Activated T-cell treated with anti-CD3 and anti-CD28 coated beads, Interleukin-2, amount 50 U/mL, for 72 hours (primary cell): ENCODE data around the gene ANKRD13A. TPM values are rescaled to one million over a fixed set of nuclear protein-coding genes. Genes with fewer than 3 reads are reported as not detected.

ENCODE experiments used
- ATAC-seq, 2 donors: fragments of 150-1000 bp; cut with Tn5 transposase; replicated peaks in 1 of 2; 2 replicates each; pipeline ENCODE4 v1.10.0; 2021; ENCODE audit warnings: moderate library complexity in 2 of 2, mild to moderate bottlenecking in 1 of 2
- DNase-seq, 2 donors: peaks; one replicate each; pipeline ENCODE4 v3.0.0; 2021 to 2022; ENCODE audit warnings: mixed read lengths in 1 of 2
- H3K27ac Mint-ChIP-seq: one replicate; pipeline ENCODE4 v1.8.0; 2022; ENCODE audit warnings: mild to moderate bottlenecking, moderate library complexity, mixed read lengths
- H3K27me3 Mint-ChIP-seq: one replicate; pipeline ENCODE4 v1.8.0; 2022; ENCODE audit warnings: low read depth, mixed read lengths
- H3K36me3 Mint-ChIP-seq, 2 donors: one replicate each; pipeline ENCODE4 v1.8.0; 2022; ENCODE audit warnings: mixed read lengths in 2 of 2, mild to moderate bottlenecking in 1 of 2; ENCODE audit not compliant: insufficient read depth in 2 of 2
- H3K4me1 Mint-ChIP-seq: one replicate; pipeline ENCODE4 v1.8.0; 2022; ENCODE audit warnings: low read depth, mixed read lengths
- H3K4me3 Mint-ChIP-seq, 2 donors: one replicate each; pipeline ENCODE4 v1.8.0; 2022; ENCODE audit warnings: mild to moderate bottlenecking in 2 of 2, mixed read lengths in 2 of 2, moderate library complexity in 2 of 2
- H3K9me3 Mint-ChIP-seq, 2 donors: one replicate each; pipeline ENCODE4 v1.8.0; 2022; ENCODE audit warnings: mixed read lengths in 2 of 2
- total RNA-seq, 2 donors: library from RNA; stranded (reverse); gene quantifications; one replicate each; pipeline ENCODE4 v1.2.3, GENCODE V29; 2022

The ANKRD13A gene
- 10 to 100 TPM; 67.8 to 72.8 TPM for total RNA-seq

DNA sequence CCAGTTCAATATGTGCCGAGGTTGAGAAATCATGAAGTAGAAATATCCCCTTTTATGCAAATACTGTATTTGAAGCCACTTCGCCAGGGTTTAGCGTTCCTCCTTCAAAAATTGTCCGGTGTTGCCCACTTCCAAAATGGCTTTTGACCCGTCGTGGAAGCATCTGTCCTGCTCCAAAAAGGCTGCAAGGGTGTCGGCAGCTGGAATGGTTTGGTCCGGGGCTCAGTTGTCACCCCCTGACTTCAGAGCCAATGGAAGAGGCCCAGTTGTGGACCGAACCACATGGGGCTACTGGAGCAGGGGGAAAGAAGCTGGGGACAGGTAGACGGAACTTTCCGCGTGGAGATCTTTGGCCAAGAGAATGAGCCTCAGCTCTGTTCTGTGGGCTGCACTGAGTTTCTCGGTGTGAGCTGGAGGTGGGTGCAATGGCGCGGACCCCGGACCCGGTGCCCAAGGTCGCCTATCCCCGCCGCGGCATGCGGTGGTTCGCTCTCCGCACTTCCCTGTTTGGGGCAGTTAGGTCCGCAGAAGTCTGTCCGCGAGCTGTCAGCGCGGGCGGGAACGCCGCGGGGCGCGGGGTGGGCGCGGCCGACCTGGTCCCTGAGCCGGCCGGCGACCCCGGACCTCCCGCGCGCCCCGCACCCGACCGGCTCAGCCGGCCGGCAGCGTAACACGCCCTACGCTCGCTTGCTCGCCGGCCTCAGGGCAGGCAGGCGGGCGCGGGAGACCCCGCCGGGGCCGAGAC lies at the start of gene ANKRD13A:
Gene ANKRD13A, plus strand, starts transcription at position 527 of the 745 bp plus-strand sequence. CDS start 259 bp downstream, outside the sequence.
- ATAC-seq = peak; percentile 69 to 72
- Mint-ChIP-seq H3K4me1 (peaks cover 67% of the 10 kb centered on the region), H3K27me3 (no peaks in the 10 kb centered on the region), H3K4me3 (peak within 1 kb of the TSS; percentile 99 to 100), H3K36me3 (peaks cover 4 to 8% of the 10 kb centered on the region in 2 donors), H3K27ac (peak within 1 kb of the TSS; percentile 99), H3K9me3 (no peaks in the 10 kb centered on the region)
- DNase-seq = peak; percentile 87 to 90

DNA sequence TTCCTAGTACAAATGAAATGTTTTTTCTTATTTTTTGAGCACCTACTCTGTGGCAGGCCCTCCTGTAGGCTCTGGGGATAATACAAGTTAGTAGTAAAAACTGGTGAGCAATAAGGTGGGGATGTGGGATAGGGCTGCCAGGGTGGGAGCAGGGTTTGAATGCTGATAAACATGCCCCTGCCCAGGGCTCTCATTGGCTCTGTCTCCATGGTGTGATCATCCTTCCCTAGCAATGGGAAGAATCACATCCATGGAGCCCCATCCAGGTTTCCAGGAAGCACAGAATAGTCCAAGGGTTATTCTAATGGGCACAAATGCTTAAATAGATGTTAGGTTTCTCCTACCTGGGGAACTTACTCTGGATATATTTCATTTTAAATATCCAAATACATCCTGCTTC lies 48.6 kb upstream of the ANKRD13A start:
- no peaks in the 10 kb centered on the region for H3K9me3 Mint-ChIP-seq
- peak overlapping the region; percentile 45 for H3K27ac Mint-ChIP-seq
- no peak overlapping the region for H3K4me3 Mint-ChIP-seq
- DNase-seq (no peak), ATAC-seq (no peak)
- no peaks in the 10 kb centered on the region for H3K27me3 Mint-ChIP-seq
- peaks cover 37% of the 10 kb centered on the region for H3K4me1 Mint-ChIP-seq
- H3K36me3 Mint-ChIP-seq = peaks cover 11 to 37% of the 10 kb centered on the region in 2 donors

DNA sequence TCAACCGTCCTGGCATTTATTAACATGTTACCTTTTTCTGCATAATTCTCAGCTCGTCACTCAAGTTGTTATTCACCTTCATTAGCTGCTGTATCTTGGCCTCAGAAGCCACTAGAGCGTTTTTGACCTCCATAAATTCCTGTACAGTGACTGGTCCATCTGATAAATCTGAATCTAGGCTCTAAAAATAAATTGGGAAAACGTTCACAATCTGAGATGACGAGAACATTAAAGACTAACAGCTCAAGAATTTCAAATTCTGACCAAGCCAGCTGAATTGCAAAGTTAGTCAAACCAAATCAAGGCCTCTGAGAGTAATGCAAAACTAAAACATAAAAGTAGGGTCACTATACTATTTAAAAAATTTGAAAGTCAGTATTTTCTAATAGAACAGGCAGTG lies 48.1 kb upstream of the ANKRD13A start:
- Mint-ChIP-seq H3K4me3 (no peak overlapping the region), H3K36me3 (peaks cover 11 to 37% of the 10 kb centered on the region in 2 donors), H3K9me3 (no peaks in the 10 kb centered on the region), H3K4me1 (peaks cover 37% of the 10 kb centered on the region), H3K27me3 (no peaks in the 10 kb centered on the region), H3K27ac (peak overlapping the region; percentile 1)
- DNase-seq (no peak), ATAC-seq (no peak)

DNA sequence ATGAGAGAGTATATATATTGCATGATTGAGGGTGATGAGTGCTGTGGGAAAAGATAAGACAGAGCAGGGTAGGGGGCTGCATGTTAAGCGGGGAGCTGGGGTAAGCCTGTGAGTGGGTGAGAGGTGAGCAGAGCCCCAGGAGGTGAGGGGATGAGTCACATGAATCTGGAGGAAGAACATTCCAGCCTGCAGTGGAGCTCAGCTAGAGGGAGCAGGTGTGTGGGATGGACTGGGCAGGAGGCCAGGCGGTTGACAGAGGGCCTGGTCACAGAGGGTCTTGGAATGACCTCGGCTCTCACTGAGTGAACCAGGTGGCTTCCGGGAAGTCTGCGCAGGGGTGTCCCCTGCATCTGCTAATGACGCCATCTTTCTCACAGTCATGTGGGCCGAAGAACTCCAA lies 47.5 kb upstream of the ANKRD13A start:
- DNase-seq (no peak), ATAC-seq (no peak)
- Mint-ChIP-seq H3K36me3 (peaks cover 11 to 34% of the 10 kb centered on the region in 2 donors), H3K27me3 (no peaks in the 10 kb centered on the region), H3K4me3 (no peak overlapping the region), H3K27ac (peak overlapping the region; percentile 61), H3K9me3 (no peaks in the 10 kb centered on the region), H3K4me1 (peaks cover 33% of the 10 kb centered on the region)

DNA sequence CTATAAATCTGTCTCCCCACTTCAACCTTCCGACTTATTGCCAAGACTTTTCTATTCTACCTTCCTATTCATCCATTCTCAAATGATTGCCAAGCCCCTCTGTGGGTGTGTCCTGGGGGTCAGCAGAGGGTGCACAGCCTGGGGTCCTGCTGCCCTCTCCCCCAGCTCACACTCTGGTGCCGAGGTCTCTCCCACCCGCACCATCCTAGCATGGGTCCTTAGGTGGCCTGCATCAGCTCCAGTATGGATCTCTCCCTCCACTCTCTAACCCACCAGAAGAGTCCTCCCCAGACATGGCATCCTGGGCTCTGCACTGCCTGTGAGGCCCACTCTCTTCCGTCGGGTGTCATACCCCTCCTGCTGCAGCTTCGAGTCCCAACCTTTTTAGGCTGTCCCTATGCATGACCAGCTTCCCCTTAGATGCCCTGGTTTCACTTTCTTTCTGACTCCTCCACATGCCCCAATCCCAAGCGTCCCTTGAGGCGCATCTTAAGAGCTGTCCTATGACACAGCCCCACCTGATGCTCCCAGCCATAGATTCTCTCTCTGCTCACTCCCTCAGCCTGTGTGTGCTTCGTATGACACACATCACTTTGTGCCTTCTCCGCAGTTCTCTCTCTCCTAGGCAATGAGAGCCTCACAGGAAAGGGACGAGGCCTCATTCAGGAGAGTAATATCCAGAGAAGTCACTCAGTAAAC lies 46.9 kb upstream of the ANKRD13A start:
- no peaks in the 10 kb centered on the region for H3K27me3 Mint-ChIP-seq
- no peak for DNase-seq
- peak overlapping the region; percentile 2 for H3K27ac Mint-ChIP-seq
- peak; percentile 37 to 53 for ATAC-seq
- no peak overlapping the region for H3K4me3 Mint-ChIP-seq
- H3K9me3 Mint-ChIP-seq = no peaks in the 10 kb centered on the region
- H3K4me1 Mint-ChIP-seq = peaks cover 28% of the 10 kb centered on the region
- H3K36me3 Mint-ChIP-seq = peaks cover 11 to 30% of the 10 kb centered on the region in 2 donors

DNA sequence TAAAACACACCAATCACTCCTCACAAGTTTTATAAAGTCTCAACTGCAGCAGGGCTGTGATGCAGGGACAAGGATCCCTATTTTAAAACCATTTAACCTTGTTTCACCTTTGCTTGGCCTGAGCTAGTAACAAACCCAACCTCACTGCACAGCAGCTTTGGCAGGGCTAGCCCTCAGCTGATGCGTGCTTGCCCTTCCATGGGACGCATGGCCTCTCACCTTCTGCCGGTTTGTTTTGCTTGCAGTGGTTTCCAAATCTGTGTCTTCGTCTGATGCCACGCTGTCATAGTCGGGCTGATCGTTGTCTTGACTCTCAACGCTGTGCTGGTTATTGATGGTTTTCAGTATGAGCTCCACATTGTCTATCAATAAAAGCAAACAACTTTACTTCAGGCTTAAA lies 46.4 kb upstream of the ANKRD13A start:
- H3K36me3 Mint-ChIP-seq = peaks cover 11 to 32% of the 10 kb centered on the region in 2 donors
- DNase-seq (no peak), ATAC-seq (no peak)
- H3K27ac Mint-ChIP-seq = peak overlapping the region; percentile 2
- H3K4me3 Mint-ChIP-seq = no peak overlapping the region
- peaks cover 22% of the 10 kb centered on the region for H3K4me1 Mint-ChIP-seq
- no peaks in the 10 kb centered on the region for H3K27me3 Mint-ChIP-seq
- H3K9me3 Mint-ChIP-seq = no peaks in the 10 kb centered on the region

DNA sequence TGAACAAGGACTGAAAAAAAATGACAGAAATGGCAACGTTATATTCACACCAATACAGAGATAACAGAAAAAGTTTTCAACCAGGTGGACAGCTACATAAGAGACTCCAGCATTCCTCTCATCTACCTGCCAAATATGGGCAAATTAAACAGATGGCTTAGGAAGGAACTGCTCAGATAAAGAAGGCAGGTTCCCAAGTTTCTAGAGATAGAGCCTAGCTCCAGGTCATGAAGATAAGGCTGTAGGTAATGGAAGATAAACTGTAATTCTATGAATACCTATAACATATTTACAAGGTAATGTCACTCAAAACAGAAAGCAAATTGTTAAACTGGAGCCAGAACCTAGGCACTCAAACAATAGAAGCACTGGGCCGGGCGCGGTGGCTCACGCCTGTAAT lies 45.6 kb upstream of the ANKRD13A start:
- Mint-ChIP-seq H3K9me3 (no peaks in the 10 kb centered on the region), H3K36me3 (peaks cover 7 to 31% of the 10 kb centered on the region in 2 donors), H3K27me3 (no peaks in the 10 kb centered on the region), H3K4me1 (peaks cover 14% of the 10 kb centered on the region), H3K4me3 (no peak overlapping the region), H3K27ac (peak overlapping the region; percentile 33)
- DNase-seq (no peak), ATAC-seq (no peak)

DNA sequence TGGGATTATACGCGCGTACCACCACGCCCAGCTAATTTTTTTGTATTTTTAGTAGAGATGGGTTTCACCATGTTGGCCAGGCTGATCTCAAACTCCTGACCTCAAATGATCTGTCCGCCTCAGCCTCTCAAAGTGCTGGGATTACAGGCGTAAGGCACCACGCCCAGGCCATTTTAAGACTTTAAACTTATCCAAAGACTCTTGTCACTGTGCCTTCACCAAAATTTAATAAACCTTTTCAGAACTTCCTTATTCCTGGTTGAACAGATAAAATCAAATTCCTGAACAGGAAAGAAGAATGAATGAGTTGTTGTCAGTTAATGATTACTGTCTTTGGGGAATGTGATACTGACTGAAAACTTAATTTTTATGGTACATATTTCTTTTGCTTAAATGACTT lies 40.9 kb upstream of the ANKRD13A start:
- H3K4me3 Mint-ChIP-seq = no peak overlapping the region
- ATAC-seq (no peak), DNase-seq (no peak)
- H3K9me3 Mint-ChIP-seq = no peaks in the 10 kb centered on the region
- peaks cover 4 to 18% of the 10 kb centered on the region in 2 donors for H3K36me3 Mint-ChIP-seq
- no peaks in the 10 kb centered on the region for H3K27me3 Mint-ChIP-seq
- H3K27ac Mint-ChIP-seq = no peak overlapping the region
- H3K4me1 Mint-ChIP-seq = peaks cover 12% of the 10 kb centered on the region

DNA sequence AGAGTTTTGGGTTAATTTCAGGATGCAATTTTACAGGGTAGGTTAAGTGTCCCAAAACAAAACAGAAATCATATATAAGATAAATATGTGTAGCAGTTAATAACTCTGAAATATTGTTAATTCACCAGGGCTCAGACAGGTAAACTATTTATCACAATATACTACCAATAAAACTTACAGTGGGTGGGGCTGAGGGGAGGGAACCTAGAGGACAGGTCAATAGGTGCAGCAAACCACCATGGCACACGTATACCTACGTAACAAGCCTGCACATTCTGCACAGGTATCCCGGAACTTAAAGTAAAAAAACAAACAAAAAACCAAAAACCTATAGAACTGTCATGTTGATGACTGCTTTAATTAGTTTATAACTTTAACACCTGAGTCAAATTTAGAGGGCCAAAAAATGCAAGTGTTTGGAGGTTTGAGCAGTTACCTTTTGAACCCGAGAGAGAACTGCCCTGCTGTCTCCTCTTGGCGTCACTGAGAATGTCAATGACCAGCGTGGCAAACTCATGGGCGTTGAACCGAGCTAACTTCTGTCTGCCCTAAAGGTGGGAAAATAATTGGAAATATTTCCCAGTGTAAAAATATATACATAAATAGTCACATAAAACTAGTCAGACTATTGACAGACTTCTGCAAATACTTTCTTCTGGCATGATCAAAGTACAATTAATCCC lies 39.7 kb upstream of the ANKRD13A start:
- DNase-seq = no peak
- no peak overlapping the region for H3K27ac Mint-ChIP-seq
- H3K4me1 Mint-ChIP-seq = peaks cover 14% of the 10 kb centered on the region
- H3K9me3 Mint-ChIP-seq = no peaks in the 10 kb centered on the region
- ATAC-seq = no peak
- H3K4me3 Mint-ChIP-seq = no peak overlapping the region
- H3K36me3 Mint-ChIP-seq = peaks cover 5 to 23% of the 10 kb centered on the region in 2 donors
- no peaks in the 10 kb centered on the region for H3K27me3 Mint-ChIP-seq

DNA sequence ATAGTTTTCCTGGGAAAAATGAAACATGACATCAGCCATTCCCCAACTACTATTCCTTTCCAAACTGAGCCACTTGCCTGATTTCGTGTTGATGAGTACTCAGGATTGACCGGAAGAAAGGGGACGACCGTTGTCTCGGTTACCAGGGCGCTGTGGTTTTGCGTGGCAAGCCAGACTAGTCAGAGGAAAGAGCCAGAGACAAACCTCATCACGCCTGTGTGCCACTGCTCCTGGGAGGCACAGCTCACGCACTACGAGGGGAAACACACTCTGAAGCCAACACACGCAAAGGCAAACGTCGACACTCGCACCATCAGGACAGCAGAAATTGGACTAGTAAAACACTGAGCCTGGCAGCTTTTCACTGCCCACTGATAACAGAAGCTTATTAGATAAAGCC lies 38.0 kb upstream of the ANKRD13A start:
- ATAC-seq = no peak
- no peaks in the 10 kb centered on the region for H3K27me3 Mint-ChIP-seq

DNA sequence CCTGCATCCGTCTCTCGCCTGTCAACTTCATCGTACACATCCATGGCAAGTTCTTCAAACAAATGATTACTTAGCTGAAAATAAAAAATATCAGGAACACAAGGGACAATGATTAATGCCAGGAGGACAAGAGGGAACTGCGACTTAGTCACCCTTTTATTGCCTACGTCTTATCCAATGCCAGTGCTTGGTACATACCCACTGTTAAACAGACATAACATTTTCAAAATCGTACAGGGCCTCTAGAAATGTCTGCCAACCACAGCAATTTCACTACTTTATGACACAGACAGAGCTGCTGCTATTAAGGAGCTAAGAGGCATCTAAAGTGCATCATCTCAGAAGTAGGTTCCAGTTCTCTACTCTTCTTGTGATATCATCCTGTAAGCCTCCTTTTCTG lies 37.6 kb upstream of the ANKRD13A start:
- peaks cover 14% of the 10 kb centered on the region for H3K4me1 Mint-ChIP-seq
- ATAC-seq = peak in 1 of 2 donors; percentile 62

More for the DNA sequence above, 38.0 kb upstream of the ANKRD13A start:
- Mint-ChIP-seq H3K4me3 (no peak overlapping the region), H3K27ac (peak overlapping the region; percentile 39), H3K4me1 (peaks cover 14% of the 10 kb centered on the region), H3K36me3 (peaks cover 7 to 23% of the 10 kb centered on the region in 2 donors), H3K9me3 (no peaks in the 10 kb centered on the region)
- no peak for DNase-seq

DNA sequence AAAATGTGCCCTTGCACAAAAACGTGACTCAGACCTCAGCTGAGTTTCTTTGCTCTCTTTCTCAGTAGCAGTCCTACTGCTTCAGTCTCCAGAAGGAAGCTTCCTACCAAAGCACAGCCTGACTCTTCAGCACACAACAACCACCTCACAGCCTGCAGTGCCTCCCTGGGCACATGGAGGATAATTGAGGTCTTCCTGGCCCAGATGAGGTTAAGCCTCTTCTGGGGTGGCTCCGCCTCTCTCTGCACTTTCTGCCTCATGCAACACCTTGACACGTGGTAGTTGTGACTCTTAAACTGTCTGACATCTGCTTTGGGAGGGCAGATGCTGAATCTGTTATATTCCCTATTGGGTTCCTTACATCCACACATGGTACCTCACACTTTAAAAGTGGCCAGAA lies 36.8 kb upstream of the ANKRD13A start:
- H3K36me3 Mint-ChIP-seq = peaks cover 11 to 25% of the 10 kb centered on the region in 2 donors
- H3K27ac Mint-ChIP-seq = peak overlapping the region; percentile 16
- peak in 1 of 2 donors; percentile 51 for ATAC-seq
- no peaks in the 10 kb centered on the region for H3K27me3 Mint-ChIP-seq
- no peak overlapping the region for H3K4me3 Mint-ChIP-seq
- no peak for DNase-seq
- peaks cover 15% of the 10 kb centered on the region for H3K4me1 Mint-ChIP-seq
- no peaks in the 10 kb centered on the region for H3K9me3 Mint-ChIP-seq

More for the DNA sequence above, 37.6 kb upstream of the ANKRD13A start:
- H3K36me3 Mint-ChIP-seq = peaks cover 10 to 27% of the 10 kb centered on the region in 2 donors
- no peak for DNase-seq
- no peak overlapping the region for H3K4me3 Mint-ChIP-seq
- no peaks in the 10 kb centered on the region for H3K27me3 Mint-ChIP-seq
- no peak overlapping the region for H3K27ac Mint-ChIP-seq
- H3K9me3 Mint-ChIP-seq = no peaks in the 10 kb centered on the region

DNA sequence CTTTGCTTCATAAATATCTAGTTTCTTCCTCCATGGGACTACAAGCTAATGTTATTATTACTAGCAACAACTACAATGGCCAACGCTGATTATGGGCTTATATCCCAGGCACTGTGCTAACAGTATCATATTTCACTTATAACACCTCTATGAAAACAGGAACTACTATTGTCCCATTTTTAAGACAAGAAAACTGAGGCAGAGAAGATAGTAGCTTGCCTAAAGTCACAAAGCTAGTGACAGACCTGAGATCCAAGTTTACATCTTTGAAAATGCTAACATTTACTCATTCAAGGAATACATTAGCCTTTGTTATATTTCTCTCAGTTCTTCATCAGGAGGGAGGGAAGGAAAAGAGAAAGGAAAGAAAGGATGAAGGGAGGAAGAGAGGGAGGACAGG lies 35.9 kb upstream of the ANKRD13A start:
- ATAC-seq = no peak
- peaks cover 11 to 24% of the 10 kb centered on the region in 2 donors for H3K36me3 Mint-ChIP-seq
- no peak overlapping the region for H3K4me3 Mint-ChIP-seq
- no peaks in the 10 kb centered on the region for H3K27me3 Mint-ChIP-seq
- DNase-seq = no peak
- peaks cover 25% of the 10 kb centered on the region for H3K4me1 Mint-ChIP-seq
- H3K9me3 Mint-ChIP-seq = no peaks in the 10 kb centered on the region
- H3K27ac Mint-ChIP-seq = peak overlapping the region; percentile 16
